SH-SY5Y (cell line): ENCODE measurements around the gene RARG.

ENCODE experiments used
- GATA2 ChIP-seq: IDR thresholded peaks from 2 replicates; pipeline ENCODE4 v1.6.1; 2011; ENCODE audit warnings: mild to moderate bottlenecking, low read depth, low read length
- GATA3 ChIP-seq: IDR thresholded peaks from 2 replicates; pipeline ENCODE4 v1.6.1; 2011; ENCODE audit warnings: low read depth, mild to moderate bottlenecking, low read length, moderate library complexity

The RARG gene

DNA sequence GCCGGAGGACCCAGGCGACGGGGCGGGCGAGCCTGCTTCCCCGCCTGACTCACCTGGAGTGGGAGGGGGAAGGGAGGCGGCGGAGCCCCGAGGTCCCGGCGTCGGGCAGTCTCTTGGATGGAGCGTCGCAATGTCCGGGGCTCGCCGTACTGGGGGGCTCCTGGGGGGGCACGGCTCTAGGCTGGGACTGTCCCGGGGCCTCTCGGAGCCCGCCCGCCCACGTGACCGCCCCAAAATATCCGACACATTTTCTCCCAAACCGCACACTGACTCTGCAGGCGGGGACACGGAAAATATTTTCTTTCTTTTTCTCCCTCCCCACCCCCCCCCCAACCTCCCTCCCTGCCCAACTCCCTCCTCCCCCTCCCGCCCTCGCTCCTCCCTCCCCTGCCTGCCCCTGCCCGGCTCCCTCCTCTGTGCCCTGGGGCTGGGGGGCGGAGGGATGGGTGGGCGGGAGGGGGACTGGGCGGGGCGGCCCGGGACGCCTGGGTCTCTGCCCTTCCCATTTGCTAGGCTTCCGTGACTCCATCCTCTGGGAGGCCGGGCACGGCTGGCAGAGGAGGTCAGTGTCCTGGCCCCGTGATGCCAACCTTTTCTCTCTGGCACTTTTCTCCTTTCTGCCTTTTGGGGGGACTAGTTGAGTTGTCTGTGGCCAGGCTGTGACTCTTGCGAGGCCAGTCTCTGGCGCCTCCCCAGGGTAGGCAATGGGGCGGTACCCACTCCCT, at the start of gene RARG:
Gene RARG, minus strand, starts transcription at position 289 of the 725 bp plus-strand sequence. CDS start 4,664 bp downstream, outside the sequence.
- TF ChIP-seq GATA3 (no peak), GATA2 (no peak)

- TF ChIP-seq GATA2 (no peak), GATA3 (no peak)
Observed at GRCh38 chr12:53279888-53280498, 48.0 kb upstream of the RARG start.

GRCh38 chr12:53279283-53279869, 47.4 kb upstream of the RARG start:
- TF ChIP-seq GATA3 (no peak), GATA2 (no peak)

GRCh38 chr12:53277981-53278380, 46.0 kb upstream of the RARG start:
- TF ChIP-seq GATA3: no peak
- TF ChIP-seq GATA2: no peak

DNA sequence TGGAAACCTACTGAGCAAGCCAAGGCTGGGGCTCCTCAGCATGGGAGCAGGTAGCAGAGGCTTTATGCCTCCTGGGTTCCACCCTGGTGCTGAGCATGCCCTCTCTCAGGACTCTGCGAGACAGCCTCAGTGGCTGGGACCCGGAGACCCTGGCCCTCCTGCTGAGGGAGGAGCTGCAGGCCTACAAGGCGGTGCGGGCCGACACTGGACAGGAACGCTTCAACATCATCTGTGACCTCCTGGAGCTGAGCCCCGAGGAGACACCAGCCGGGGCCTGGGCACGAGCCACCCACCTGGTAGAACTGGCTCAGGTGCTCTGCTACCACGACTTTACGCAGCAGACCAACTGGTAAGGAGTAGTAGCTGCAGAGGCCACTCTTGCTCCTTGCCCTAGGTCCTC, 44.5 kb upstream of the RARG start:
- TF ChIP-seq GATA2: no peak
- no peak for TF ChIP-seq GATA3

DNA sequence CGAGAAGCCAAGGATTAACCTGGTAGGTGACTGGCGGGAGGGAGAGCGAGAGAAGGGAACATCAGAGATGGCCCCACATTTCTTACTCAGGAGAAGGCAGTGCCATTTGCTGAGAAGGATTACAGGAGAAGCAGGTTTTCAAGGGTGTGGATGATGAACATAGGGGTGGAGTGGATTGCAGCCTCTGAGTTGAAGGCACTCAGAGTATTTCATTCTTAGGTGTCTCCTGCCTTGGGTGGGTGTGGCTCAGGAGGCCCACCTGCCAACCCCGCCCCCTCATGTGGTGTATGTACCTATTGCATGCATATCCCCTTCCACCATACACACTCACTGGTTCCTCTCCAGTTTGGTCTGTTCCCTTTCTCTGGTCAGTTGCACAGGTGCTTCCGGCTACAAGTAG, 42.4 kb upstream of the RARG start:
- TF ChIP-seq GATA2: no peak
- TF ChIP-seq GATA3: no peak

GRCh38 chr12:53268630-53269562, 36.9 kb upstream of the RARG start:
- TF ChIP-seq GATA2: no peak
- no peak for TF ChIP-seq GATA3

DNA sequence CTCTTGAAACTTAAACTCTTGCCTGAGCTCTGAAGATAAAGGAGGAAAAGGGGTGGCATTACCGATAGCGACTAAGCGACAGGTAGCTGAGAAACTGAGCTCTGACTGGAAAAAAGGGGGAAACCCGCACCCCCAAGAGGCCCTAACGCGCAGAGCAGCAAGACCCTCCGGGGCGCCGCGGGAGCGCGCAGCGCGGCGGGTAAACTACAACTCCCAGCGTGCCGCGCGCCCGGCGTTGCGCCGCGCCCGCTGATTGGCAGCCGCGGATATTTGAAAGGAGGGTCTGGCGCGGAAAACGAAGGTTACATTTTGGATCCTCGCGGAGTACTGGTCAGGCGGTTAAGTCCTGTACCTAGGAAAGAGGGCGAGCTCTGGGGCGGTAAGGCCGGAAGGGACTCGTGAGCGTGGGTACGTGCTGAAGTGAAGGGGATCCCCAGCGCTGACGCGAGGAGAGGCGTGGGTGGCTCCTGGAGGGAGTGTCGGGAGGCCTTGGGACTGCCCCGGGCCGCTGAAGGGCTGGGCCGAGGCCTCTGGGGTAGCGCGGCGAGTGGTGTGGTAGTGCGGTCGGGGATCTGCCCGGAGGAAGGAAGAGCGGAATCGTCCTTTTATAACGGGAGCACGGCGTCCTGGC, 36.1 kb upstream of the RARG start, which contains the start of gene ESPL1:
Gene ESPL1, plus strand, starts transcription at position 301 of the 631 bp plus-strand sequence. CDS start 468 bp downstream, outside the sequence.
- TF ChIP-seq GATA2 (no peak), GATA3 (no peak)

- TF ChIP-seq GATA3 (no peak), GATA2 (no peak)
Observed at GRCh38 chr12:53267306-53267998, 35.4 kb upstream of the RARG start.

DNA sequence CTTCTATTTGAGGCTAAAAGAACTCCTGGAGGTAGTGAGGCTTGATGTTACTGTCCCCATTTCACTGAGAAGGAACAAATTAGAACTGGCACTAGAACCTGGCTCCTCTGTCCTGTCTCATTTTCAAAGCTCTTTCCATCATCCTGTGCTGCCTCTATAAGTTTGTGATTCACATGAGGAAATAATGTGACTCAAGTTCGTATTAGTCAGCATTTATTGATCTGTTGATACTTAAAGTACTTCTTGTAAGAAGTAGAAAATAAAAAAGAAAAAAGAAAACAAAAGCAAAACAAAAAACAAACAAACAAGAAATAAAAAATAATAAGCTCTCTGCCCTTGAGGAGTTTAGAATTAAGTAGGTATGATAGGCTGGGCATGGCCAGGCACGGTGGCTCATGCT, 33.8 kb upstream of the RARG start:
- TF ChIP-seq GATA3 (no peak), GATA2 (no peak)

DNA sequence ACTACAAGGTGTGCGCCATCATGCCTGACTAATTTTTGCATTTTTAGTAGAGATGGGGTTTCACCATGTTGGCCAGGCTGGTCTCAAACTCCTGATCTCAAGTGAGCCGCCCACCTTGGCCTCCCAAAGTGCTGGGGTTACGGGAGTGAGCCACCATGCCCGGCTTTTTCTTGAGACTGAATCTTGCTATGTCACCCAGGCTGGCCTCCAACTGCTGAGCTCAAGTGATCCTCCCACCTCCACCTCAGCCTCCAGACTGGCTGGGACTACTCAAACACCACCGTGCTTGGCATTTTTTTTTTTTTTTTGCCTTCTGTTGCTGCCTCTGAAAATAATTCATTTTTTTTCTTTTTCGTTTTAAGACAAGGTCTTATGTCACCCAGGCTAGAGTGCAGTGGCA, 27.9 kb upstream of the RARG start:
- TF ChIP-seq GATA2 (no peak), GATA3 (no peak)

DNA sequence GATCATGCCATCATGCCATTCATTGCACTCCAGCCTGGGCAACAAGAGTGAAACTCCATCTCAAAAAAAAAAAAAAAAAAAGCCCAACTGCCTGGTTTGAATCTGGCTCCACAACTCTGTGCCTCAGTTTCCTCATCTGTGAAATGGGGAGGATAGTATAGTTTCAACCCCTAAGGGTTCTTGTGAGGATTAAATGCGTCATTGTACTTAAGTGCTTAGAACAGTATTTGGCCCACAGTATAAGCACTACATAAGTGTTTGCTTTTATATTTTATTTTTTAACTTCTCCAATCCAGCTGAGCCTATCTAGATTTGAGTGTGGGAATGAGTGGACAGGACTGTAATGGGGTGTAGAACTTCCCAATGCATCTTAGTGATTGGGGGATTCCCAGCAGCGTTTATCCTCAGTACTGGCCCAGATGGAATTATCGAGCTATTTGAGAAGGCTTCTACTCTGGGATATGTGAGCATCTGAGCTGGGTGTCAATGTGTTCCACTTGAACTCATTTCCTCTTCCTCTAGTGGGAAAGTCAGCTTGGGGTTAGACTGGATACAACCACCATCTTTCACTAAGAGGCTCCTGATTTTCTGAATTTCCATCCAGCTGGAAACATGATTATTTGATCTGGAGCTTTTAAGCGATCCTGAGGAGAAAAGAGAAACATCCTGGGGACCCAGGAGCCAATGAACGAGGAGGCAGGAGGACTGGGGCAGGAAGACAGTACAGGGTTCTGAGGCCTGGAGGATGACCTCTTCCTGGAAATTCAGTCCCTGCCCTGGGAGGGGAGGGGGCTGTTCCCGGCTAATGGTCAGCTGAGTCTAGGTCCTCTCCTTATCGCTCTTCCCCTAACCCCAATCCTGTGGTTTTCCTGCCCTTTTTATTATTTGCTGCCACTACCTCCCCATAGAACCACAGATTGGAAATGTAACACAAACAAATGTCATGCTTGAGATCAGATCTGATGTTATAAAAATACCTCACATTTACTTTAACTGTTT, 26.8 kb upstream of the RARG start:
- TF ChIP-seq GATA3 (no peak), GATA2 (no peak)
